ENCODE measurements around the gene SSUH2. TPM values are rescaled to one million over a fixed set of nuclear protein-coding genes. Genes with fewer than 3 reads are reported as not detected.
A peak's percentile ranks its signal among the peaks of the same experiment; 100 is the strongest.

The SSUH2 gene
- polyA plus RNA-seq, 4 donors: 15.8 to 308 (median 121) TPM

DNA sequence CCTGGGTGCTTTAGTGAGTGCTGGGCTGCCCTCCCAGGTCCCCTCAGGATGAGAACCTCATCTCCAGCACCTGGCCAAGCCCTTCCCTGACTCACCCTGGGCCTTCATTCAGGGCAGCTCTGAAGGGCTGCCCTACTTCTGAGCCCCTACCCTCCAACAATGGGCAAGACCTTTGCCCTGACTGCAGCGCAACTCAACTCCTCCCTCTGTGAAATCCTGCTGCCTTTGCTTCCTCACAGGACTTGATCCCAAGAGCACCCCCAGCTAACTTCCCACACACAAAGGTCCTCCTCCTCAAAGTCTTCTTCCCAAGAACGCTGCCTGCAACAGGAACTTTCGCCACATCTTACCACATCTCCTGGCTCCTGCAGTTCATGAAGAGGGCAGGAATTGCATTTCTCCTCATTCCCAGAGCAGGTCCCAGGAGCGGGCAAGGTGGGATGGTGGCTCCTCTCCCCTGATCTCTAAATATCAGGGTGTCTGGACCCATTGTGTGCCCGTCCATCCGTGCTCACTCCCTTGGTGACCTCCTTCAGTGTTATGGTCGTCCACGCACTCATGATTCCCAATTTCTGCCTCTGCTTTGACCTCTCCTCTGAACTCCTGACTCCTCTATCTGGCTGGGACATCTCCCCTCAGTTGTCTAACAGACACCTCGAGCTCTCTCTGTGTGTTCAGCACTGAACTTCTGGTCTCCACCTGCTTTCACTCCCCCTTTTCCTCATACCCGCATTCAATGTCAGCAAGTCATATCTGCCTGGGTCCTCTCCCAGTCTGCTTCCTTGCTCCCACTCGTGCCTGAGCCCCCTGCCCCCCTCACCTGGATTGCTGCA lies 4.5 kb upstream of the SSUH2 start:
- Histone ChIP-seq H3K27me3 (ENCODE audit: control insufficient read depth in 3 of 3, insufficient read depth in 3 of 3, low read length in 3 of 3) (no peaks in the 10 kb centered on the region), H3K9me3 (ENCODE audit: control insufficient read depth in 2 of 2, insufficient read depth in 1 of 2, low read depth in 1 of 2, low read length in 1 of 2) (peaks cover 0 to 5% of the 10 kb centered on the region in 2 donors), H3K36me3 (ENCODE audit: control insufficient read depth in 3 of 3, insufficient read depth in 2 of 3, low read depth in 1 of 3, low read length in 3 of 3) (peaks cover 0 to 15% (median 0%) of the 10 kb centered on the region in 3 donors), H3K4me3 (ENCODE audit: low read depth in 1 of 3, low read length in 3 of 3) (peak overlapping the region in 1 of 3 donors; percentile 29), H3K27ac (ENCODE audit: low read depth in 1 of 3, low read length in 2 of 3) (peak overlapping the region in 2 of 3 donors; percentile 30 to 42), H3K4me1 (ENCODE audit: control insufficient read depth in 3 of 3, insufficient read depth in 2 of 3, low read depth in 1 of 3, low read length in 2 of 3) (peaks cover 0 to 81% (median 11%) of the 10 kb centered on the region in 3 donors)
- 70 to 80% (median 77%) methylated on average over 11 of the region's 11 CpGs for WGBS, 3 donors
- FAIRE-seq (no peak), DNase-seq (peak; percentile 69 to 70)

DNA sequence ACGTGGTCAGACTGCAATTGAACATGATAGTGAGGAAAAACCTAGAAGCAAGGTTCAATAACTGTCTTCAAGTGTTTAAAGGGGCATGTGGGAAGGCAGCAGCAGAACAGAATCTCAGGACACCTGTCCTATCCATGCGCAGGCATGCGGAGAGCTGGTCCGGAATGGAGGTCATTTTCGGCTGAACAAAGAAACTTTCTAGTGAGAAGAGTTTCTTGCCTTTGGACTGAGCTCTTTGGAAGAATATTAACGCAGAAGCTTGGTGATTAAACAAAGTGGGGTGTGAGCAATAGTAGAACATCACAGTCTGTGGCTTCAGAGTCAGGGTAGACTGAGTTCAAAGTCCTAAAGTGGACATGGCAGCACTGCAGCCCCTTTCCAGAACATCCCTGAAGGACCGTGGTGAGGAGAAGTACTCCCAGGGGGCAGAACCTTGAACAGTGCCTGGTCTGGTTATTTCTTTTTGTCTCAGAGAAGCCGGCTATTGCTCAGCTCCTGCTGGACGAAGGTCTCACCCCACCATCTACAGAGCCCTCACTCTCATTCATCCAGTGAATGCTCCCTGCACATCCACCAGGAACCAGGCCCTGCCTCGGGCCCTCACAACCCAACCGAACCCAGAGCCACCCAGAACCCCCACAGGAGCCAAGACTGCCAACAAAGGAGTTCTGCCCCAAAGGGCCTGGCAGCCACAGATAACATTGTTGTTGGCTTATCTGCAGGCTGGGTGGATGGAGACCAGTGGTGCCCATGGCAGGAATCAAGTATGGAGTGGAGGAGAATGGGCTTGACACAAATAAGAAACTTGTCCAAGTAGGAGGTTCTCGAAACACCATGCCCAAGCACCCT lies 2.8 kb upstream of the SSUH2 start:
- WGBS, 3 donors: 69 to 81% (median 72%) methylated on average over 12 of the region's 12 CpGs
- Histone ChIP-seq H3K4me1 (ENCODE audit: control insufficient read depth in 3 of 3, insufficient read depth in 2 of 3, low read depth in 1 of 3, low read length in 2 of 3) (peaks cover 0 to 70% (median 9%) of the 10 kb centered on the region in 3 donors), H3K9me3 (ENCODE audit: control insufficient read depth in 2 of 2, insufficient read depth in 1 of 2, low read depth in 1 of 2, low read length in 1 of 2) (no peaks in the 10 kb centered on the region), H3K27me3 (ENCODE audit: control insufficient read depth in 3 of 3, insufficient read depth in 3 of 3, low read length in 3 of 3) (no peaks in the 10 kb centered on the region), H3K4me3 (ENCODE audit: low read depth in 1 of 3, low read length in 3 of 3) (no peak overlapping the region), H3K36me3 (ENCODE audit: control insufficient read depth in 3 of 3, insufficient read depth in 2 of 3, low read depth in 1 of 3, low read length in 3 of 3) (peaks cover 0 to 15% (median 0%) of the 10 kb centered on the region in 3 donors), H3K27ac (ENCODE audit: low read depth in 1 of 3, low read length in 2 of 3) (peak overlapping the region; percentile 23 to 59 (median 30))
- FAIRE-seq: no peak
- DNase-seq: peak in 1 of 2 donors; percentile 82

DNA sequence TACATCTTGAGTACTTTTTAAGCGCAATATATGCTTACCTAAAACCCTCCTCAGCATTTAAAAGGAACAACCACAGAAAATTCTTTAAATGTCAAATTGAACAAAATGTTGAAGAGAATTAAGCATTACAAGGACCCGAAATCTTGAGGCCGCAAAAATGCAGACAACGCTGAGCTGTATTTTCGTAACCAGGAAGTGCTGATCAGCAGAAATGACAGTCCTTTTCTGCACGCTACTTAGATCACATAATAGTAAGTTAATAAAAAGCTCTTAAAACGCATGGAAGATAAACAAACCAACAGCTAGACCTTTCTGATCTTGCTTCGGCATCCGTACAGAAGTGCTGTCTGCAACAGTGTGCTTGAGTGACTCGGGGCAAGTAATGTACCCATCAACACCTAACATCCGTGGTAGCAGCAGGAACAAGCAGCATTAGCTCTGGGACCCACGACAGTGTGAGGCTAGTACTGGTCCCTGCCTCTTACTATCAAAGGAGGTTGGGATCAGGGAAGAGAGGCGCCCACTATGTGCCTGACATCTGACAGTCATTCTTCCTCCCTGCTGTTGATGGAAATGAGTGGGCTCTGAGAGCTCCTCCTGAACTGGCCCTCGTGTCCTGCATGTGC lies 1.8 kb upstream of the SSUH2 start:
- Histone ChIP-seq H3K4me1 (ENCODE audit: control insufficient read depth in 3 of 3, insufficient read depth in 2 of 3, low read depth in 1 of 3, low read length in 2 of 3) (peaks cover 0 to 61% (median 9%) of the 10 kb centered on the region in 3 donors), H3K36me3 (ENCODE audit: control insufficient read depth in 3 of 3, insufficient read depth in 2 of 3, low read depth in 1 of 3, low read length in 3 of 3) (peaks cover 0 to 19% (median 0%) of the 10 kb centered on the region in 3 donors), H3K27ac (ENCODE audit: low read depth in 1 of 3, low read length in 2 of 3) (peak overlapping the region in 2 of 3 donors; percentile 32 to 59), H3K9me3 (ENCODE audit: control insufficient read depth in 2 of 2, insufficient read depth in 1 of 2, low read depth in 1 of 2, low read length in 1 of 2) (no peaks in the 10 kb centered on the region), H3K4me3 (ENCODE audit: low read depth in 1 of 3, low read length in 3 of 3) (no peak overlapping the region), H3K27me3 (ENCODE audit: control insufficient read depth in 3 of 3, insufficient read depth in 3 of 3, low read length in 3 of 3) (no peaks in the 10 kb centered on the region)
- 85 to 89% (median 86%) methylated on average over 14 of the region's 14 CpGs for WGBS, 3 donors
- DNase-seq (no peak), FAIRE-seq (no peak)

DNA sequence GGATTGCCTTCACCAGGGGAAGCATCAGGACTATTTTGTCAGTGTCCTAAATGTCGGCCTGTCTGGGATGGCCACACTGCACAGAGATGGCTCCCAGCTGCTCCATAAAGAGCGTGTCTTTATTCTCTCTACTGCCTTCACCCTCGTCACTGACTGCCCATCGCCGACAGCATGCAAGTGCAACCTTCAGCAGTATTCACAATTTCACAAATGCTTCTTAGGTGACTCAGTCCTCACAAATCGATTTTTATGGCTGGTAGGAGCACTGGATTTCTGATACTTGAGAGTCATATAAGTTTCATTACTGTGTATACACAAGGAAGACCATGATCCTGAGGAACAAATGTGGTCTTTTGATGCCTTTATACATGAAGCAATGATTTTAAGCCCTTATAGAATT lies 1.1 kb upstream of the SSUH2 start:
- FAIRE-seq (no peak), DNase-seq (peak in 1 of 2 donors; percentile 87)
- no peaks in the 10 kb centered on the region for H3K9me3 ChIP-seq (ENCODE audit: control insufficient read depth in 2 of 2, insufficient read depth in 1 of 2, low read depth in 1 of 2, low read length in 1 of 2)
- peak overlapping the region in 1 of 3 donors; percentile 59 for H3K27ac ChIP-seq (ENCODE audit: low read depth in 1 of 3, low read length in 2 of 3)
- peaks cover 0 to 19% (median 0%) of the 10 kb centered on the region in 3 donors for H3K36me3 ChIP-seq (ENCODE audit: control insufficient read depth in 3 of 3, insufficient read depth in 2 of 3, low read depth in 1 of 3, low read length in 3 of 3)
- WGBS, 3 donors: 25 to 62% (median 49%) methylated on average over 6 of the region's 6 CpGs
- H3K4me3 ChIP-seq (ENCODE audit: low read depth in 1 of 3, low read length in 3 of 3): no peak overlapping the region
- no peaks in the 10 kb centered on the region for H3K27me3 ChIP-seq (ENCODE audit: control insufficient read depth in 3 of 3, insufficient read depth in 3 of 3, low read length in 3 of 3)
- H3K4me1 ChIP-seq (ENCODE audit: control insufficient read depth in 3 of 3, insufficient read depth in 2 of 3, low read depth in 1 of 3, low read length in 2 of 3): peaks cover 0 to 55% (median 7%) of the 10 kb centered on the region in 3 donors

DNA sequence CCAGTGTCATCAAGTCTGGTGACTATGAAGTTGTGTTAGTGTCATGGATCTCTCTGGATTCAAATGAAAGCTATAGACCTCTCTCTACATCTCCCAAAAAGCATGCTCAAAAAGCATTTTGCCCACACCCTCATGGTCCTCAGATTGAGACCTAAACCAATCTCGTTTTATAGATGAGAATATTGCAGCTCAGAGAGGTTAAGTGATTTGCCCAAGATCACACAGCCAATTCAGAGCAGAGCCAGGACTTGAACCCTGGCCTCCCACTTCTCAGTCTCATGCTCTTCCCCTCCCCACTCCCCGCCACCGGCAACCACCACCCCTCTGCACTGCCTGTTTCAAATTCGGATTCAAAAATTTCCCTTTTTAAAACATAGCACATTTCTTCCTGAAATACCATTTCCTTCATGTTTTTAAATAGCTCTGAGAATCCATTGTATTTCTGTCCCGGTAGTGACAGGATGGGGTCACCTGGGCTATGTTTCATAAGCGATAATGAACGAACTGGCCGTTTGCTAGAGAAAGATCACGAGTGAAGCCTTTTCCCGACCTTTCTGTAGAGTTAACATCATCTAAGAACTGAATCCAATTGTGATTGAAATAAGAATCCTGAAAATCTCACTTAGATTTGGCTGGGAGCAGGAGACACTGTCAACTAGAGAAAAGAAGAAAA lies 769 bp downstream of the SSUH2 start:
- Histone ChIP-seq H3K4me1 (ENCODE audit: control insufficient read depth in 3 of 3, insufficient read depth in 2 of 3, low read depth in 1 of 3, low read length in 2 of 3) (peaks cover 0 to 40% (median 7%) of the 10 kb centered on the region in 3 donors), H3K27me3 (ENCODE audit: control insufficient read depth in 3 of 3, insufficient read depth in 3 of 3, low read length in 3 of 3) (no peaks in the 10 kb centered on the region), H3K36me3 (ENCODE audit: control insufficient read depth in 3 of 3, insufficient read depth in 2 of 3, low read depth in 1 of 3, low read length in 3 of 3) (peaks cover 0 to 18% (median 0%) of the 10 kb centered on the region in 3 donors), H3K27ac (ENCODE audit: low read depth in 1 of 3, low read length in 2 of 3) (no peak overlapping the region), H3K9me3 (ENCODE audit: control insufficient read depth in 2 of 2, insufficient read depth in 1 of 2, low read depth in 1 of 2, low read length in 1 of 2) (no peaks in the 10 kb centered on the region), H3K4me3 (ENCODE audit: low read depth in 1 of 3, low read length in 3 of 3) (no peak overlapping the region)
- 66 to 77% (median 72%) methylated on average over 10 of the region's 10 CpGs for WGBS, 3 donors
- DNase-seq (no peak), FAIRE-seq (no peak)

DNA sequence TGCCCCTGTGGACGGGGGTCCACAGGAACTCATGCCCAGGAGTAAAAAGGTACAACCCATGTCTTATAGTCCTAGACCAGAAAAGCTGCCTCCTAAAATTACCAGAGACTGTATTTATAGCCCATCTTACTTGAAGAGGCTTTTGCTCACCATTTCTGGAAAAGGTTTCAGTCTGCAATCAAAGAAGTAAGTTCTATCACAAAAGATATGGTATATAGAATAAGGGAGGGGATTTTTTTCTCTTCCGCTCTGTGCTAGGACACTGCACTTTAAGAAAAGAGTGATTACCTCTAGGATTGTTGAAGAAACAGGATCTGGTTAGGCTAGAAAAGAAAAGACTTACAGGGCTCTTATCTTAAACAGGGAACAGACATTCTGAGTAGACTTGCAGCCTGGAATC lies 2.6 kb downstream of the SSUH2 start:
- no peak overlapping the region for H3K27ac ChIP-seq (ENCODE audit: low read depth in 1 of 3, low read length in 2 of 3)
- WGBS, 3 donors: 89 to 94% (median 93%) methylated on average over 2 of the region's 2 CpGs
- H3K9me3 ChIP-seq (ENCODE audit: control insufficient read depth in 2 of 2, insufficient read depth in 1 of 2, low read depth in 1 of 2, low read length in 1 of 2): no peaks in the 10 kb centered on the region
- peaks cover 0 to 27% (median 7%) of the 10 kb centered on the region in 3 donors for H3K4me1 ChIP-seq (ENCODE audit: control insufficient read depth in 3 of 3, insufficient read depth in 2 of 3, low read depth in 1 of 3, low read length in 2 of 3)
- FAIRE-seq: no peak
- H3K27me3 ChIP-seq (ENCODE audit: control insufficient read depth in 3 of 3, insufficient read depth in 3 of 3, low read length in 3 of 3): no peaks in the 10 kb centered on the region
- H3K36me3 ChIP-seq (ENCODE audit: control insufficient read depth in 3 of 3, insufficient read depth in 2 of 3, low read depth in 1 of 3, low read length in 3 of 3): peaks cover 0 to 17% (median 0%) of the 10 kb centered on the region in 3 donors
- H3K4me3 ChIP-seq (ENCODE audit: low read depth in 1 of 3, low read length in 3 of 3): no peak overlapping the region
- no peak for DNase-seq

DNA sequence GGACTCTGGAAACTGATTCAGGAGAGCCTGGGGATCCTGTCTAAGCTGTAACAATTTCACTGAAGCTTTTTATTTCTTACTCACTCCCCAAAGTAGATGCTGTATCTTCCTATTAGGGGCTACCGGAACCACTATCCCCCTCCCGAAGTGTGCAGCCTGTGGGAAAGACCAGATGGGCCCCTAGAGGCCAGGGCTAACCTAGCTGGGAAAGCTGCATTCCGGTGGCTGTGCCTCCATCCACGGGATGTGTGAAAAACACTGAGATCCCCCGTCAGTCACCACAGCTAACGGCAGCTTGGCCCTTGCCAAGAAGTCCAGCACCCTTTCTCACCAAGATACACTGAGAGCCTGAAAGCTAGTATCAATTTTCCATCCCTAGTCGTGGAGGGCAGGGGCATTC lies 3.1 kb downstream of the SSUH2 start:
- Histone ChIP-seq H3K36me3 (ENCODE audit: control insufficient read depth in 3 of 3, insufficient read depth in 2 of 3, low read depth in 1 of 3, low read length in 3 of 3) (peaks cover 0 to 14% (median 0%) of the 10 kb centered on the region in 3 donors), H3K4me1 (ENCODE audit: control insufficient read depth in 3 of 3, insufficient read depth in 2 of 3, low read depth in 1 of 3, low read length in 2 of 3) (peaks cover 0 to 27% (median 5%) of the 10 kb centered on the region in 3 donors), H3K4me3 (ENCODE audit: low read depth in 1 of 3, low read length in 3 of 3) (no peak overlapping the region), H3K27me3 (ENCODE audit: control insufficient read depth in 3 of 3, insufficient read depth in 3 of 3, low read length in 3 of 3) (no peaks in the 10 kb centered on the region), H3K9me3 (ENCODE audit: control insufficient read depth in 2 of 2, insufficient read depth in 1 of 2, low read depth in 1 of 2, low read length in 1 of 2) (peaks cover 0 to 4% of the 10 kb centered on the region in 2 donors), H3K27ac (ENCODE audit: low read depth in 1 of 3, low read length in 2 of 3) (no peak overlapping the region)
- FAIRE-seq (no peak), DNase-seq (no peak)
- WGBS, 3 donors: 77 to 86% (median 80%) methylated on average over 7 of the region's 7 CpGs
